ENCODE data around the gene TNS4.

TNS4 gene

GRCh38 chr17:40475234-40475908 lies 26.1 kb downstream of the TNS4 start:
- in situ Hi-C loops (cut with MboI; ENCODE audit: low sequenced_read_pairs) = no loop called here

- in situ Hi-C loops (cut with MboI; ENCODE audit: low sequenced_read_pairs) = no loop called here
Measured at GRCh38 chr17:40474419-40475002, 26.9 kb downstream of the TNS4 start.

- in situ Hi-C loops (cut with MboI; ENCODE audit: low sequenced_read_pairs) = no loop called here
Measured at GRCh38 chr17:40473573-40474365, 27.7 kb downstream of the TNS4 start.

GRCh38 chr17:40472733-40473452 lies 28.5 kb downstream of the TNS4 start:
- in situ Hi-C loops (cut with MboI; ENCODE audit: low sequenced_read_pairs) = no loop called here

- in situ Hi-C loops (cut with MboI; ENCODE audit: low sequenced_read_pairs) = no loop called here
Measured at GRCh38 chr17:40471846-40472732, 29.3 kb downstream of the TNS4 start.

GRCh38 chr17:40470932-40471828 lies 30.2 kb downstream of the TNS4 start:
- in situ Hi-C loops (cut with MboI; ENCODE audit: low sequenced_read_pairs) = no loop called here

- in situ Hi-C loops (cut with MboI; ENCODE audit: low sequenced_read_pairs) = no loop called here
Measured at GRCh38 chr17:40469805-40470675, 31.4 kb downstream of the TNS4 start.

GRCh38 chr17:40468560-40468959 lies 32.9 kb downstream of the TNS4 start:
- in situ Hi-C loops (cut with MboI; ENCODE audit: low sequenced_read_pairs) = no loop called here

- in situ Hi-C loops (cut with MboI; ENCODE audit: low sequenced_read_pairs) = no loop called here
Measured at GRCh38 chr17:40467281-40467867, 34.0 kb downstream of the TNS4 start.

GRCh38 chr17:40466298-40466971 lies 35.0 kb downstream of the TNS4 start:
- in situ Hi-C loops (cut with MboI; ENCODE audit: low sequenced_read_pairs) = no loop called here

- in situ Hi-C loops (cut with MboI; ENCODE audit: low sequenced_read_pairs) = no loop called here
Measured at GRCh38 chr17:40464392-40464855, 37.0 kb downstream of the TNS4 start.

- in situ Hi-C loops (cut with MboI; ENCODE audit: low sequenced_read_pairs) = no loop called here
Measured at GRCh38 chr17:40463122-40463550, 38.3 kb downstream of the TNS4 start.

- in situ Hi-C loops (cut with MboI; ENCODE audit: low sequenced_read_pairs) = no loop called here
Measured at GRCh38 chr17:40462343-40463121, 38.9 kb downstream of the TNS4 start.

GRCh38 chr17:40461732-40462342 lies 39.6 kb downstream of the TNS4 start:
- in situ Hi-C loops (cut with MboI; ENCODE audit: low sequenced_read_pairs) = no loop called here

GRCh38 chr17:40460968-40461731 lies 40.3 kb downstream of the TNS4 start:
- in situ Hi-C loops (cut with MboI; ENCODE audit: low sequenced_read_pairs) = no loop called here

Measured in HL-60/S4 (cell line).